NT2/D1 (cell line): ENCODE results near the gene SCAI.
"Not testable (repeated sequence)": the region's sequence is repeated elsewhere in the genome, so short reads cannot be mapped to it uniquely, and the experiment has no call there.

Source experiments
- DNase-seq: peaks from one replicate; pipeline ENCODE4 v3.0.0-alpha.2; 2011; ENCODE audit warnings: low read depth, low spot score
- H3K27me3 ChIP-seq: 2 replicates; pipeline ENCODE4 v1.6.0; 2011; ENCODE audit warnings: mild to moderate bottlenecking; ENCODE audit not compliant: insufficient read length, insufficient read depth
- H3K36me3 ChIP-seq: 2 replicates; pipeline ENCODE4 v1.6.1; 2011; ENCODE audit warnings: mild to moderate bottlenecking, low read length, mixed read lengths; ENCODE audit not compliant: insufficient read depth, insufficient read length
- H3K4me1 ChIP-seq: 2 replicates; pipeline ENCODE4 v1.5.1; 2011; ENCODE audit not compliant: insufficient read depth, insufficient read length
- H3K4me3 ChIP-seq: 2 replicates; pipeline ENCODE4 v1.5.1; 2011; ENCODE audit warnings: low read depth; ENCODE audit not compliant: insufficient read length
- H3K9ac ChIP-seq: 2 replicates; pipeline ENCODE4 v1.6.0; 2011; ENCODE audit warnings: low read depth; ENCODE audit not compliant: insufficient read length
- H3K9me3 ChIP-seq: 2 replicates; pipeline ENCODE4 v1.5.1; 2011; ENCODE audit warnings: mild to moderate bottlenecking, low read length; ENCODE audit not compliant: insufficient read depth
- SUZ12 ChIP-seq: IDR thresholded peaks from 2 replicates; pipeline ENCODE4 v1.6.1; 2011; ENCODE audit not compliant: insufficient read length, insufficient read depth; ENCODE audit errors: extremely low read depth
- YY1 ChIP-seq: IDR thresholded peaks from 2 replicates; pipeline ENCODE4 v1.6.1; 2011; ENCODE audit not compliant: insufficient read length, insufficient read depth
- ZNF274 ChIP-seq: IDR thresholded peaks from 2 replicates; pipeline ENCODE4 v1.6.1; 2011; ENCODE audit warnings: mild to moderate bottlenecking, low read depth, low read length

The SCAI gene

GRCh38 chr9:125110464-125110863 is 32.9 kb downstream of the SCAI start:
- peaks cover 47% of the 10 kb centered on the region for H3K9me3 ChIP-seq
- no peak overlapping the region for H3K4me3 ChIP-seq
- DNase-seq = no peak
- no peak overlapping the region for H3K9ac ChIP-seq
- H3K27me3 ChIP-seq = no peaks in the 10 kb centered on the region
- TF ChIP-seq YY1 = no peak
- TF ChIP-seq SUZ12 = no peak
- H3K36me3 ChIP-seq = no peaks in the 10 kb centered on the region
- no peaks in the 10 kb centered on the region for H3K4me1 ChIP-seq

GRCh38 chr9:125108541-125108940 is 34.8 kb downstream of the SCAI start:
- DNase-seq, H3K4me3 ChIP-seq, H3K36me3 ChIP-seq, H3K27me3 ChIP-seq, H3K4me1 ChIP-seq, H3K9ac ChIP-seq: not testable (repeated sequence)
- H3K9me3 ChIP-seq = peaks cover 36% of the 10 kb centered on the region

- no peaks in the 10 kb centered on the region for H3K27me3 ChIP-seq
- H3K9me3 ChIP-seq = peaks cover 17% of the 10 kb centered on the region; the same call in 1 of the 2 replicates
- DNase-seq = no peak
- no peak overlapping the region for H3K9ac ChIP-seq
- no peak overlapping the region for H3K4me3 ChIP-seq
- H3K36me3 ChIP-seq = no peaks in the 10 kb centered on the region
- H3K4me1 ChIP-seq = no peaks in the 10 kb centered on the region
- TF ChIP-seq YY1 (no peak), SUZ12 (no peak), ZNF274 (no peak)
Observed at GRCh38 chr9:125106285-125106893, 36.9 kb downstream of the SCAI start.

GRCh38 chr9:125103770-125104460 is 39.4 kb downstream of the SCAI start:
- no peak for TF ChIP-seq SUZ12
- no peak for TF ChIP-seq YY1
- TF ChIP-seq ZNF274 = no peak
- Histone ChIP-seq H3K9me3 (peaks cover 9% of the 10 kb centered on the region; the same call in 1 of the 2 replicates), H3K27me3 (no peaks in the 10 kb centered on the region), H3K4me1 (no peaks in the 10 kb centered on the region), H3K9ac (no peak overlapping the region), H3K36me3 (no peaks in the 10 kb centered on the region), H3K4me3 (no peak overlapping the region)
- no peak for DNase-seq

- Histone ChIP-seq H3K9me3 (peaks cover 9% of the 10 kb centered on the region; the same call in 1 of the 2 replicates), H3K36me3 (no peaks in the 10 kb centered on the region), H3K4me1 (no peaks in the 10 kb centered on the region), H3K4me3 (no peak overlapping the region), H3K27me3 (no peaks in the 10 kb centered on the region), H3K9ac (no peak overlapping the region)
- no peak for DNase-seq
- TF ChIP-seq ZNF274 (no peak), SUZ12 (no peak), YY1 (no peak)
Observed at GRCh38 chr9:125103021-125103420, 40.3 kb downstream of the SCAI start.

- Histone ChIP-seq H3K36me3 (no peaks in the 10 kb centered on the region), H3K4me3 (no peak overlapping the region), H3K4me1 (no peaks in the 10 kb centered on the region), H3K27me3 (no peaks in the 10 kb centered on the region), H3K9me3 (peaks cover 5% of the 10 kb centered on the region; the same call in 1 of the 2 replicates), H3K9ac (no peak overlapping the region)
- DNase-seq = no peak
- TF ChIP-seq YY1 (no peak), ZNF274 (no peak), SUZ12 (no peak)
Observed at GRCh38 chr9:125100822-125101221, 42.5 kb downstream of the SCAI start.

- Histone ChIP-seq H3K27me3 (no peaks in the 10 kb centered on the region), H3K4me3 (no peak overlapping the region), H3K4me1 (no peaks in the 10 kb centered on the region), H3K9me3 (peaks cover 5% of the 10 kb centered on the region; the same call in 1 of the 2 replicates), H3K36me3 (no peaks in the 10 kb centered on the region), H3K9ac (no peak overlapping the region)
- TF ChIP-seq SUZ12 = no peak
- TF ChIP-seq ZNF274 = no peak
- TF ChIP-seq YY1 = no peak
- DNase-seq = no peak
Observed at GRCh38 chr9:125099816-125100215, 43.5 kb downstream of the SCAI start.
